Common myeloid progenitor, CD34-positive (primary cell): ENCODE measurements around the gene IL4R.

Experiments used
- CTCF ChIA-PET: fragments of 350-600 bp; sonication (Branson Sonifier 250); formaldehyde crosslinking; loops from one replicate; lab custom pipeline; 2021; ENCODE audit warnings: antibody characterized with exemption; lab: Charles Lee
- POLR2A ChIA-PET: fragments of 350-600 bp; sonication (Branson Sonifier 250); formaldehyde crosslinking; loops from one replicate; lab custom pipeline; 2021; ENCODE audit warnings: antibody characterized with exemption; lab: Charles Lee
- DNase-seq, 3 donors: peaks; one replicate each; pipeline versions ENCODE4 v3.0.0 to v3.0.0-alpha.2; 2013
- H3K27ac ChIP-seq, 2 experiments: 1 replicate in 1 of 2; 2 replicates in 1 of 2; pipeline ENCODE4 v1.7.0; 2013; ENCODE audit warnings: inconsistent platforms in 2 of 2, low read length in 2 of 2, mild to moderate bottlenecking in 2 of 2, low read depth in 1 of 2, moderate library complexity in 1 of 2; ENCODE audit not compliant: severe bottlenecking in 2 of 2, insufficient read depth in 1 of 2, poor library complexity in 1 of 2
- H3K27me3 ChIP-seq, 5 experiments: replicated peaks in 2 of 5; 1 replicate in 3 of 5; 2 replicates in 2 of 5; pipeline versions ENCODE4 v1.6.1 to v1.7.0; 2013; ENCODE audit warnings: low read length in 4 of 5, mild to moderate bottlenecking in 2 of 5, moderate library complexity in 2 of 5, inconsistent platforms in 1 of 5; ENCODE audit not compliant: insufficient read depth in 5 of 5, control insufficient read depth in 4 of 5
- H3K36me3 ChIP-seq, 4 experiments: 1 replicate in 2 of 4; 2 replicates in 2 of 4; pipeline versions ENCODE4 v1.6.1 to v1.7.0; 2013; ENCODE audit warnings: low read length in 3 of 4, control low read depth in 1 of 4, mild to moderate bottlenecking in 1 of 4; ENCODE audit not compliant: control insufficient read depth in 4 of 4, insufficient read depth in 4 of 4
- H3K4me1 ChIP-seq, 4 experiments: 1 replicate in 3 of 4; 2 replicates in 1 of 4; pipeline versions ENCODE4 v1.6.1 to v1.7.1; 2013; ENCODE audit warnings: low read length in 3 of 4, mild to moderate bottlenecking in 3 of 4, control low read depth in 1 of 4, inconsistent platforms in 1 of 4, moderate library complexity in 1 of 4; ENCODE audit not compliant: control insufficient read depth in 4 of 4, insufficient read depth in 4 of 4; ENCODE audit errors: control extremely low read depth in 1 of 4
- H3K4me3 ChIP-seq, 7 experiments: 1 replicate in 4 of 7; 2 replicates in 3 of 7; pipeline versions ENCODE4 v1.5.1 to v1.7.0; 2013; ENCODE audit warnings: mild to moderate bottlenecking in 7 of 7, low read length in 6 of 7, moderate library complexity in 6 of 7, inconsistent platforms in 2 of 7, low read depth in 2 of 7, control low read depth in 1 of 7; ENCODE audit not compliant: insufficient read depth in 4 of 7, control insufficient read depth in 1 of 7; ENCODE audit errors: extremely low read depth in 1 of 7
- H3K9me3 ChIP-seq, 5 experiments: 1 replicate in 4 of 5; 2 replicates in 1 of 5; pipeline versions ENCODE4 v1.6.1 to v1.7.1; 2013; ENCODE audit warnings: low read length in 4 of 5, mild to moderate bottlenecking in 2 of 5, inconsistent platforms in 1 of 5, low read depth in 1 of 5, moderate library complexity in 1 of 5; ENCODE audit not compliant: control insufficient read depth in 4 of 5, insufficient read depth in 2 of 5; ENCODE audit errors: control extremely low read depth in 1 of 5
- WGBS: methylation state at CpG from one replicate; pipeline ENCODE4 v1.1.5; 2013; ENCODE audit not compliant: insufficient coverage; 5-methylcytosine and 5-hydroxymethylcytosine counted together

The IL4R gene

GRCh38 chr16:27334192-27334764 lies 20.5 kb downstream of the IL4R start:
- peaks cover under 1 to 42% (median 14%) of the 10 kb centered on the region in 4 experiments for H3K36me3 ChIP-seq
- CTCF ChIA-PET: no interaction called here
- no peaks in the 10 kb centered on the region for H3K27me3 ChIP-seq
- peaks cover 0 to 6% (median 4%) of the 10 kb centered on the region in 4 experiments for H3K4me1 ChIP-seq
- no peak overlapping the region for H3K27ac ChIP-seq
- no peak overlapping the region for H3K4me3 ChIP-seq
- POLR2A ChIA-PET: no interaction called here
- H3K9me3 ChIP-seq: peaks cover 0 to 3% (median 2%) of the 10 kb centered on the region in 5 experiments
- no peak for DNase-seq
- 96% methylated on average over 10 of the region's 10 CpGs for WGBS

DNA sequence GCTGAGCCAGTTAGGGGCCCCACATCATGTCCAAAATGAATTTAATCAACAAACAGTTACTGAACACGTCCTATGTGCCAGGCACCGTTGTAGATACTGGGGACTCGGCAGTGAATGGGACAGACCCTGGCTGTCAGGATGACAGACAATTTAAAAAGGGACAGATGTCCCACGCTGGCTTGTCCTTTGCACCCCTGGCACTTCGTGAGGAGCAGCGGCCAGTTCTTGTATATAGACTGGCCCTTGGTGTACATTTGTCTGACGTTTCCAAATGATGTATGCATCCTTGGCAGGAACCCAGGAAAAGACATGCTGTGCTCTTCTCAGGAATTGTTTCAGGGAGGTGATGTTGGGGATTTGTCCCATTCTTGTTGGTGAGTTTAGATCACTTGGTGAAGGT lies 21.1 kb downstream of the IL4R start:
- 95% methylated on average over 7 of the region's 7 CpGs for WGBS
- ChIA-PET POLR2A (no interaction called here), CTCF (no interaction called here)
- Histone ChIP-seq H3K4me1 (peaks cover 0 to 6% (median 3%) of the 10 kb centered on the region in 4 experiments), H3K36me3 (peaks cover 3 to 44% (median 15%) of the 10 kb centered on the region in 4 experiments), H3K27me3 (no peaks in the 10 kb centered on the region), H3K9me3 (peaks cover 0 to 3% (median 2%) of the 10 kb centered on the region in 5 experiments), H3K27ac (no peak overlapping the region), H3K4me3 (no peak overlapping the region)
- DNase-seq: no peak

DNA sequence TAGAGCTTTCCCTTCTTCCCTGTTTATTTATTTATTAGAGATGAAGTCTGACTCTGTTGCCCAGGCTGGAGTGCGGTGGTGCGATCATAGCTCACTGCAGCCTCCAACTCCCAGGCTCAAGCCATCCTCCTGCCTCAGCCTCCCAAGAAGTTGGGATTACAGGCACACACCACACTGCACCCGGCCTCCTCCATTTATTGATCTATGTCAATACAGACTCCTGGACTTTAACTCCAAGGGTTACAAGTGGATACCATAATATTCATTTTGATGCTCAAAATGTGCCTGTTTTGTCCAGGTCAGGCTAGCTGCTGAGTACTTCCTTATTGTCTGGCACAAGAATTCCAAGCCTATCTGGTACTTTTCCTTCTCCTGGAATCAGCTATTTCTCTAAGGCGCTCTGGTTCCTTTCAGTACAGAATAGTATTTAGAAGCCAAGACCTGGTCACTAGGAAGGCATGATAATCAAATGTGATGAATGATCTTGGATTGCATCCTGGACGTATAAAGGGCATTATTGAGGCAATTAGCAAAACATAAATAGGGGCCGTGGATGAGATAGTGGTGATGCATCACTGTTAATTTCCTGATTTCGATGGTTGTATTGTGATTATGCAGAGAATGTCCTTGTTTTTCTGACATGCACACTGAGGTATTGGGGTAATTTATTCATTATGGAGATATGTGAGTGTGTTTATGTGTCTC lies 21.7 kb downstream of the IL4R start:
- peaks cover 3 to 46% (median 15%) of the 10 kb centered on the region in 4 experiments for H3K36me3 ChIP-seq
- WGBS: 95% methylated on average over 6 of the region's 7 CpGs
- H3K4me3 ChIP-seq: no peak overlapping the region
- H3K9me3 ChIP-seq: peaks cover 0 to 3% (median 2%) of the 10 kb centered on the region in 5 experiments
- ChIA-PET CTCF (no interaction called here), POLR2A (no interaction called here)
- no peaks in the 10 kb centered on the region for H3K27me3 ChIP-seq
- no peak for DNase-seq
- peaks cover 0 to 6% (median 3%) of the 10 kb centered on the region in 4 experiments for H3K4me1 ChIP-seq
- no peak overlapping the region for H3K27ac ChIP-seq

- WGBS: 94% methylated on average over 2 of the region's 6 CpGs
- Histone ChIP-seq H3K4me3 (no peak overlapping the region), H3K4me1 (peaks cover 0 to 15% (median 13%) of the 10 kb centered on the region in 4 experiments), H3K27me3 (no peaks in the 10 kb centered on the region), H3K36me3 (peaks cover 3 to 44% (median 12%) of the 10 kb centered on the region in 4 experiments), H3K27ac (no peak overlapping the region), H3K9me3 (peaks cover 0 to 2% (median 0%) of the 10 kb centered on the region in 5 experiments)
- POLR2A ChIA-PET: no interaction called here
- CTCF ChIA-PET: no interaction called here
- DNase-seq: no peak
These were observed 23.2 kb downstream of the IL4R start for GRCh38 chr16:27337024-27337423.

- H3K36me3 ChIP-seq: peaks cover 6 to 43% (median 18%) of the 10 kb centered on the region in 4 experiments
- ChIA-PET POLR2A (no interaction called here), CTCF (interaction anchor here (0.7 to 1.7 kb wide), 5 partner anchors 9 to 108 kb away, joined by 3 to 5 read pairs (median 5); no protein-coding TSS in a partner anchor)
- 100% methylated on average over 2 of the region's 4 CpGs for WGBS
- peaks cover 0 to 13% (median 9%) of the 10 kb centered on the region in 4 experiments for H3K4me1 ChIP-seq
- peaks cover 0 to 2% (median 0%) of the 10 kb centered on the region in 5 experiments for H3K9me3 ChIP-seq
- H3K4me3 ChIP-seq: no peak overlapping the region
- DNase-seq: no peak
- no peak overlapping the region for H3K27ac ChIP-seq
- no peaks in the 10 kb centered on the region for H3K27me3 ChIP-seq
These were observed 25.4 kb downstream of the IL4R start for GRCh38 chr16:27339180-27339579.

- Histone ChIP-seq H3K27me3 (no peaks in the 10 kb centered on the region), H3K27ac (no peak overlapping the region), H3K9me3 (peaks cover 0 to 2% (median 0%) of the 10 kb centered on the region in 5 experiments), H3K4me3 (no peak overlapping the region), H3K36me3 (peaks cover 6 to 45% (median 18%) of the 10 kb centered on the region in 4 experiments), H3K4me1 (peaks cover 0 to 13% (median 9%) of the 10 kb centered on the region in 4 experiments)
- no peak for DNase-seq
- CTCF ChIA-PET: interaction anchor here (1.3 to 1.8 kb wide), 2 partner anchors 15 to 21 kb away, joined by 4 to 7 read pairs; no protein-coding TSS in a partner anchor
- POLR2A ChIA-PET: no interaction called here
- WGBS: 81% methylated on average over 4 of the region's 6 CpGs
These were observed 26.9 kb downstream of the IL4R start for GRCh38 chr16:27340654-27341053.

- ChIA-PET CTCF (interaction anchor here (1.3 to 1.8 kb wide), 2 partner anchors 14 to 20 kb away, joined by 4 to 7 read pairs; no protein-coding TSS in a partner anchor), POLR2A (no interaction called here)
- H3K9me3 ChIP-seq: peaks cover 0 to 2% (median 0%) of the 10 kb centered on the region in 5 experiments
- 57% methylated on average over 6 of the region's 9 CpGs for WGBS
- no peak overlapping the region for H3K4me3 ChIP-seq
- peaks cover 6 to 49% (median 19%) of the 10 kb centered on the region in 4 experiments for H3K36me3 ChIP-seq
- H3K27me3 ChIP-seq: no peaks in the 10 kb centered on the region
- peaks cover 1 to 18% (median 12%) of the 10 kb centered on the region in 4 experiments for H3K4me1 ChIP-seq
- DNase-seq: peak in 2 of 3 donors; percentile 35 to 55
- H3K27ac ChIP-seq: no peak overlapping the region
These were observed 27.8 kb downstream of the IL4R start for GRCh38 chr16:27341549-27341948.
